ENCODE data around the gene NSUN4.

NSUN4 gene

DNA sequence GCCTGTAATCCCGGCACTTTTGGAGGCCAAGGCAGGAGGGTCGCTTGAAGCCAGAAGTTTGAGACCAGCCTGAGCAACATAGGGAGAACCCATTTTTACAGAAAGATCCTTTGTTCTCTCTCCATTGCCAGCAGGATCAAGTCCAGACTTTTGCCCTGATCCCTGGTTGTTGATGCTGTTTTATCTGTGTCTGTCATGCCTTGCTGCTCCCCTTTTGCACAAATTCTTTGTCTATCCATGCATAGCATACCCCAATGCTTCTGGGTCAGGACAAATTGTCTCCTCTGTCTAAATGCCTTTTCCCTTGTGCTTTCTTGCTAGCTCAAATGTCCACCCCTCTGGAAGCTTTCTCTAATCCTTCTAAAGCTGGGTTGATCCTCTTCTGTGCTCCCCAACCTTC is 28.2 kb downstream of the NSUN4 start:
- no peak for DNase-seq

GRCh38 chr1:46369542-46370213 is 29.1 kb downstream of the NSUN4 start:
- no peak for DNase-seq

DNA sequence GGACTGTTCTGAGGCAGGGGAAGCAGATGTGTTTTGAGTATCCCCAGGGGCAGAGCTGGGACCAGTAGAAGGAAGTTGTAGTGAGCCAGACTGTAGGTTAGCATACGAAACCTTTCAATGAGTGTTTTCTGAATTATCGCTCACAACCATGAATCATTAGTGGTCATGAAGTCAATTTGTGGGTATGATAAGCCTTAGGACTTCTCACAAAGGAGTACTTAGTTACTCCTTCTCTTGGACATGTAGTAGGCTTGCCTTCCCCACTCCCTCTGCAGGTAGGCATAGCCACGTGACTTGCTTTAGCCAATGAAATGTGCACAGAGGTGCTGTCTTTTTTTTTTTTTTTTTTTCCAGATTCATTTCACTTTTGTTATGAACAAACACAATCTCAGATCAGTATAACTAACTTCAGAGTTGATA is 29.6 kb downstream of the NSUN4 start:
- peak; percentile 15 for DNase-seq

GRCh38 chr1:46372431-46372830 is 31.8 kb downstream of the NSUN4 start:
- no peak for DNase-seq

- DNase-seq: no peak
These were observed 39.4 kb downstream of the NSUN4 start for GRCh38 chr1:46379996-46380395.

DNA sequence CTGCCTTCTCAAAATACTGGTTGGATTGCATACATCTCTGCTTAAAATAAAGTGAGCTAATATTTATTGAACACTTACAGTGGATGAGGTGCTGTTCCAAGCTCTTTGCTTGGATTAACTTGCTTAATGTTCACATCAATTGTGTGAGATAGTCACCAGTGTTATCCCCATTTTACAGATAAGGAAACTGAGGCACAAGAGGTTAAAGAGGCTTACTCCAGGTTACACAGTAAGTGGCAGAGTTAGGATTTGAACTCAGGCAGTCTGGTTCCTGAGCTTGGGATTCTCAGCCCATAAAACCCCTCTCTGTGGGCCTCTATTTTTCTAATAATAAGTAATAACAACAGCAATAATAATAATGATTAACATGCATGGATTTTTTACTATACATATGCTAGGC is 39.9 kb downstream of the NSUN4 start:
- no peak for DNase-seq

- no peak for DNase-seq
These were observed 52.9 kb downstream of the NSUN4 start for GRCh38 chr1:46393510-46393909.

GRCh38 chr1:46394108-46394871 is 53.7 kb downstream of the NSUN4 start, which contains the start of gene FAAH:
Gene FAAH (plus strand): TSS chr1:46394317. CDS start chr1:46394349, 32 bp downstream.
- DNase-seq: peak; percentile 35

DNA sequence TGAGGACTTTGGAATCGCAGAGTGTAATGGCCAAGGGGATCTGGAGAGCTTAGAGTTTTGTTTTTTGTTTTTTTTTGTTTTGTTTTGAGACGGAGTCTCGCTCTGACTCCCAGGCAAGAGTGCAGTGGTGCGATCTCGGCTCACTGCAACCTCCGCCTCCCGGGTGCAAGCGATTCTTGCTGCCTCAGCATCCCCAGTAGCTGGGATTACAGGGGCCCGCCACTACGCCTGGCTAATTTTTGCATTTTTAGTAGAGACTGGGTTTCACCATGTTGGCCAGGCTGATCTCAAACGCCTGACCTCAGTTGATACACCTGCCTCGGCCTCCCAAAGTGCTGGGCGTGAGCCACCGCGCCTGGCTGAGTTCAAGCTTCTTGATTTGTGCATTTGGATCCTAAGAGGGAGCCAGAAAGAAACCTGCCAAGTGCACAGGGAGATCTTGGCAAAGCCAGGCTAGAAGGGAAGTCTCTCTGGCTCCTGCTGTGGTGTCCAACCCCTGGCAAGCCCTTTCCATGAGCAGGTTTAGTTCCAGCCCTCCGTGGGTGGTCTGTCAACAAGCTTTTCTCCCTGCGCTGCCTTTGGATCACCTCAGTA is 54.4 kb downstream of the NSUN4 start:
- DNase-seq: no peak

- DNase-seq: no peak
These were observed 56.1 kb downstream of the NSUN4 start for GRCh38 chr1:46396441-46397398.

GRCh38 chr1:46399307-46399706 is 58.7 kb downstream of the NSUN4 start:
- no peak for DNase-seq

- DNase-seq: no peak
These were observed 59.8 kb downstream of the NSUN4 start for GRCh38 chr1:46400421-46400820.

DNA sequence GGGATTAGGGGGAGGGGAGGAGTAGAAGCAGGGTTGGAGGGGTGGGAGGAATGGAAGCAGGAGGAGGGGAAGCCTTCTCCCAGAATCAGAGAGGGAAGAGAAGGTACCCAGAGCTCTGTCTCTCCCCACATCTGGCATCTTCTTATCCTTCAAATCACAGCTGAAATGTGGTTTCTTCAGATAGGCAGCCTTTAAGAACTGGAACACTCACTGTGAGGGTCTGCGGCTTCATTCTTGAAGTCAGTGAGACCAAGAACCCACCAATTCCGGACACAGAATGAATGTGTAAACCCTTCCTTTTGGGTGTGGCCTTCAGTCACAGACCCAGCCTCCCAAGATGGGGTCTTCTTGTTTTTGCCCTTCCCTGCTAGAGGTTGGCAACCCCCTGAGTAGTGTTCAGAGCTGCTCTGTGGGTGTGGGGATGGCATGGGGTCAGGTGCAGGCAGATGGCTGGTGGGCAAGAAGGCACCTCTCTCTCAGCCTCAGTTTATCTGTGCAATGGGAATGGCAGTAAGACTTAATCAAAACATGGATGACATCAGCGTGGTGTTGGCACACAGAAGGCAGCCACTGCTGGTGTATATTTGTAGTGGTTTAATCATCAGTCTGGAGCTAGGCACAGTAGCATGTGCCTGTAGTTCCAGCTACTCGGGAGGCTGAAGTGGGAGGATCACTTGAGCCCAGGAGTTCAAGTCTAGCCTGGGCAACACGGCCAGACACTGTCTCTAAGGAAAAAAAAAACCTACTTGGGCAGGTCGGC is 60.7 kb downstream of the NSUN4 start:
- DNase-seq: no peak

GRCh38 chr1:46401964-46402626 is 61.5 kb downstream of the NSUN4 start:
- peak; percentile 75 for DNase-seq

GRCh38 chr1:46403916-46404315 is 63.3 kb downstream of the NSUN4 start:
- no peak for DNase-seq

DNA sequence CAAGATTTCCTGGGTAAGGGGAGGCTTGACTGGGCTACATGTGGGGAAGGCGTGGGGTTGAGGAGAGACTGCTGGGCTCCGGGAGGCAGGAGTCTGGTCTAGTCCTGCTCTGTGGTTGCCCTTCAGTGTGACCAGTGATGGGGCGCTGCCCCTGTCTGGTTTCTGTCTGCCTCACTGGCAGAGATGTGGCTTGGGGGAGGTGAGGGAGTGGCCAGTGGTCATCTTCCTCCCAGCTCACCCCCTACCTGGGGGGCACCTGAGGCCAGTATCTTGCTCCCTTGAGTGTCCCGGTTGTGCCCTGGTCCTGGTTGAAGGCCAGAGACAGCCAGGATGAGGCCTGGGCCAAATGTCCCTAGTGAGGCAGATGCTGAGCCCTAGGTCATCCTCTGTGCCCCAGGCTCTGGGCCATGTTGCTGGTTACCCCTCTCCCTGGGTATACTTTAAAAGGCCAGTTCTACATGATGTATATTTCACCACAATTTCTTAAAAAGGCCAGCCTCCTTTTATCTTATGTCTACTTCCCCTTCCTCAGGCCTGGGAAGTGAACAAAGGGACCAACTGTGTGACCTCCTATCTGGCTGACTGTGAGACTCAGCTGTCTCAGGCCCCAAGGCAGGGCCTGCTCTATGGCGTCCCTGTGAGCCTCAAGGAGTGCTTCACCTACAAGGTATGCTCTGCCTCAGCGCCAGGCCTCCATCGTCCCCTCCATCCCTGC is 64.0 kb downstream of the NSUN4 start:
- no peak for DNase-seq

- DNase-seq: no peak
These were observed 64.6 kb downstream of the NSUN4 start for GRCh38 chr1:46405197-46405555.

GRCh38 chr1:46405724-46406123 is 65.1 kb downstream of the NSUN4 start:
- DNase-seq: no peak

DNA sequence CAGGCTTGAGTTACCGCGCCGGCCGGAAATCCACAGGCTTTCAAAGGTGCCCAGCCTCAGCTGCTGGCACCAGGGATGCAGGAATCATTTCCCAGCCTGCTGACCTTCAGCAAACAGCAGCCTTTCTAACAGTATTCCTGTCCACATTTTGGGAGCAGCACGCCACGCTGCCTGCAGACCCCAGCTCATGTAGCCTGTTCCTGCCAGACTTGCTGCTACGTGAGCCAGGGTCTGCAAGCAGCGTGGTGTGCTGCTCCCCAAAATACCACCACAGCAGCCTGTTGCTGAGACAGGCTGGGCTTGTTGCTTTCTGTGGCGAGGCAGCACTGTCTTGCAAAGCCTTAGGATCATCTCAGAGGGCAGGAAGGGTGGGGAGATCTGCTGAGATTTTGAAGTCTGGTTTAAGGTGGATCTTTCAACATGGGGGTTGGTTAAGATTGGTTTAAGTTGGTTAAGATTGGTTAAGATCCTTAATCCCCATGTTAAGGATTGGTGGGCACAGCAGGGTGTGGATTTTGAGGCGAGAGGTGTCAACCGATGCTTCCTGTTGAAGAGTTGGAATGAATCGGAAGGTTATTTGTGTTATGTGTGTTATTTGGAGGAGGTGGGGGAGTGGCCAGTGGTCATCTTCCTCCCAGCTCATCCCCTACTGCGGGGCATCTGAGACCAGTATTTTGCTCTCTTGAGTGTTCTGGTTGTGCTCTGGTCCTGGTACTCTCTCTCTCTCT is 66.4 kb downstream of the NSUN4 start:
- DNase-seq: no peak

DNA sequence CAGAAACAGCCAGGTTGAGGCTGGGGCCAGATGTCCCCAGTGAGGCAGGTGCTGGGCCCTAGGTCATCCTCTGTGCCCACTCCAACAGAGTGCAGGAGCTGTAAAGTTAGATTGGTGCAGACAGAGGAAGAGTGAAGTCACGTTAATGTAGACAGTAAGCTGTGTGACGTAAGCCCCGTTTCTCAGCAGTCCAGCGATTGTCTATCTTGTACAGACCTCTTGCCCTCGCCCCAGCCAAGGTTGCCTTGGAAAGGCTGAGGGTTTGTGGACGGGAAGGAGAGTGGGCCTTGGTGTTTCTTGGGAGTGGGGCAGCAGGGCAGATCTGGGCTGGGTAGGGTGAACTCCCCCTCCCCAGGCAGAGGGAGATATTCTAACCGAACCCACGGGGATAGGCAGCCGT is 67.0 kb downstream of the NSUN4 start:
- no peak for DNase-seq

Measured in EL (cell line).